Stimulated activated CD4-positive, alpha-beta T cell treated with anti-CD3 and anti-CD28 coated beads, TNF-alpha, amount 100 ng/mL, for 1 hour (primary cell): ENCODE measurements around the gene RNF157.

Source experiments
- DNase-seq, 3 donors: peaks; one replicate each; pipeline ENCODE4 v3.0.0-alpha.2; 2020; ENCODE audit warnings: low read depth in 3 of 3, low spot score in 1 of 3

Gene RNF157

DNA sequence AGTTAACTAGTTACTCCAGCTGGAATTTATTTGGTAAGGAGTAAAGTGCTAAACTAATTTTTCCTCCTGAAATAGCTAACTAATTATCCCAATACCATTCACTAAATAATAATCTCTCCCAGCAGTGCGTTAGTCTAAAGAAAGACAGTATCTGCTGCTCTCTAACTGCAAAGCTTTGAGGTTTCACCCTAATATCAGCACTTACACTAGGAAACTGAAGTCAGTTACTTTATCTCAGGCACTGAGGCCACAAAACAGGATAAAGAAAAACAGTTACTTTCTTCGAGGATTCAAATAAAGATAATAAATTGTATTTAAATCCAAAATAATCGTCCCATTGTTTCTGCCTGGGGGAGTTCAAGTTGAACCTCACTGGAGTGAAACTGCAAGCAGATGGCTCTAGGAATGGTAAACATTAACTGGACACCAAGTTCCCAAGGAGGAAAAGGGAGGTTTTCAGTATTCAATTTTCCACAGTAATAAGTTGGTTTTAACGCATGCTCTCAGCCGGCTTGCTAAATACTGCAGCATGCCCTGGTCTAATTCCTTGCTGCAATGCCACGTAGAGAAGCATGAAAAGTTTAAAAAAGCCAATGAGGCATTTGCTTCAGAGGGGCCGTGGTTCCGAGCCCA, 79.3 kb downstream of the RNF157 start:
- DNase-seq: no peak

DNA sequence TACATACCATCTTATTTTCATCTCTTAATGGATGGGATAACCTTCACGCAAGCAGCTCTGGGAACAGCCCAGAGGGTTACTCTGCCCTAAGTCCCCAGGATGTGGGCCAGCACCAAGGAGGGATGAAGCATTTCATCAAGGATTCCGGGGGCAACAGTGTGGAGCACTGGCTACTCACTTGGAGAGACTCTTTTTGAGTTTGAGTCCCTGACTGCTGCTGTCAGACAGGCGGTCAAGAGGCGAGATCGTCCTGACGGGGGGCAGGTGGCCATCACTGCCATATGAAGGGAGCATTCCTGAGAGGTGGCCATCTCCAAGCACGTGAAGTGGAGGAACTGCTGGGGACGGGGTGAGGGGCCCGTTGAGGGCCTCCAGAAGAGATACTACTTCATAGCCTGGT, 81.1 kb downstream of the RNF157 start:
- DNase-seq: no peak

DNA sequence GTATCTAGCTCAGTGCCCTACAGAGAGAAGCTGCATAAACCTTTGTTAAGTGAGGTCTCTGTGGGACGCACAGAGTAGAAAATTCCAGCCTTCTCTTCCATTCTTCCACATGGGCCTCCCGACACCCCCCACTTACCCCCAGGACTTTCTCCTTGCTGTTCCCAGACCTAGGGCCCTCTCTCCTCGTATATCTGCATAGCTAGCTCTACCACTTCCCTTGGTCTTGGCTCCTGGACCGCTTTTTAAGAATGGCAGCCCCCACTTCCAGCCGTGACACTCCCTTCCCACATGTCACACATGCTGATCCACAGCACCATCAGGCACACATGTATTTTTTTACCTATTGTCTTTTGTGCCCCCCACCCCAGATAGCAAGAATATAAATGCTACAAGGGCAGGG, 82.5 kb downstream of the RNF157 start:
- DNase-seq: no peak

DNA sequence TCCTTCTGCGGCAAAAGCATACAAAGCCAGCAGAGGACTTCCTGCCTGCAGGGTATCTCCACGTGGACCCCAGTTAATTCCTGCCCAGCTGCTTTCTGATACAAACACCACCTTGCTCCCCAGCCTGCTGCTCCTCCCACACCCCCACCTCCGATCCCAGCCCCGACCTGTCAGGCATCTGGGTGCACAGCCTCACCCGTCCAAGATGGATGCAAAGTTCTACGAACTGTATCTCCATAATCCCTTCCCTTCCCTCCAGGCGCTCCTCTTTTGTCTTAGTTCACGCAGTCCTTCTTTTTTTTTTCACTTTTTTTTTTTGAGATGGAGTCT, 83.7 kb downstream of the RNF157 start:
- DNase-seq: no peak

DNA sequence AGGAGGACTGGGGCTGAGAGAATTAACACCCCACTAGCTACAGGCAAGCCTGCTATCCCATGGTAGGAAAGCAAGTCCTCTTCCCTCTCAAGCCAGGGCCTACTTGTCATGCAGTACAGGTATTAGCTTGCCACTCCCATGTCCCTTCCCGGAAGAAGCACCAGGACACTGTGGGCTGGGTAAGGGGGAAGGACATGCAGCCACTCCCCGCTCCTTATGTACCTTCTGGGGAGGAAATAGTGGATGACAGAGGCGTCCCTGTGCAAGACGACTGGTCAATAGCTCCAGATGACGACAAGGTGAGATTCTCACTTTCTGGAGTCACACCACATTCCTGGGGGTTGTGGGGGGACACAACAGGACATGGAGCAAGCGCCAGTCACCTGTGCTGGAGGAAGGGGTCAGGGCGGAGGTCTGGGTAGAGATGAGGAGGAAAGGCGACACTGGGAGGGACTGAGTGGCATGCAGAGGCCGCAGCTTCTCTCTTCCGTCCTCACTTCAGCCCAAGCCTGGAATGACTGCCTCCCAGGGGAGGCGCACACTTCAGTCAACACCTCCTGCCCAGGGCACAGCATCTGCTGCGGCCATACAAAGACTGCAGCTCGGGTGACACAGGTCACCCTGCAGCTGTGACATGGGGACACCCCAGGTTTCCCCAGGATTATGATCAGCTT, 84.2 kb downstream of the RNF157 start:
- DNase-seq: no peak

DNA sequence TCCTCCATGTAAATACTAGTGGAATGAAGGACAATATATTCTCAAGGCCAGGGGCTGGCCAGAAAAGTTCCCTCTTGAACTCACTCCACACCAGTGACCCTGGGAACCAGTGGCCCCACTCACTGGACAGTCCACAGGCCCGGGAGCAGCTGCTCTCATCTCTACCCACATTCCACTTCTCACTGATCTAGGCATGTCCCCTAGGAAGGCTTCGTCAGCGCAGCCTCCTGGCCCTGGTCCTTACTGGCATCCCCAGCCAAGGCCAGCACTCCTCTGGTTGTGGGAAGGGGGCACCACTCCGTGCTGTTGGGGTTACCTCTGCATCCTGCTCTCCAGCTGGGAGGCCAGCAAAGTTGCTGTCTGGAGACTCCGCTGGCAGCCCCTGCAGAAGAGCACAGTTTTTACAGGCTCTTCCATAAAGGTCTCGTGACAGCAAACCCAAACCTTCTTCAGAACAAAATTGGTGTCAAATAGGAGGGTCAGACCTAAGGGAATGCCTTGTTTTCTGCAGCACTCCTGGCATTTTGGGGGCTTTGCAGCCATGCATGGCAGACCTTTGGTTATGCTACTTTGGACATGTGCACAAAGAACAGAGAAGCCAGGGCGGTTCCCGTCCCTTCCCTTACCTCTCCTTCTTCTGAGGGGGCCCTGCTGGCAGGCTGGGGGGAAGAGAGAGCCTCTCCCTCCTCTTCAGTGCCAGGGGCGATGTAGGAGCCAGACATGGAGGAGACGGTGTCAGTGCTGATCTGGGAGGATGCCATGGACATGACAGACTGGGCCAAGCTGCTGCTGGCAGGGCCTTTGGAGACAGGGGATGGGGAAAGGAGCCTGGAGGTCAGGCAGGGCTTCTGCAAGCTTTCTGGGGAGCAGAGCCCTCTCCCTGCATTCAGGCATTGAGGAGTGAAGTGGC, 85.1 kb downstream of the RNF157 start:
- no peak for DNase-seq

DNA sequence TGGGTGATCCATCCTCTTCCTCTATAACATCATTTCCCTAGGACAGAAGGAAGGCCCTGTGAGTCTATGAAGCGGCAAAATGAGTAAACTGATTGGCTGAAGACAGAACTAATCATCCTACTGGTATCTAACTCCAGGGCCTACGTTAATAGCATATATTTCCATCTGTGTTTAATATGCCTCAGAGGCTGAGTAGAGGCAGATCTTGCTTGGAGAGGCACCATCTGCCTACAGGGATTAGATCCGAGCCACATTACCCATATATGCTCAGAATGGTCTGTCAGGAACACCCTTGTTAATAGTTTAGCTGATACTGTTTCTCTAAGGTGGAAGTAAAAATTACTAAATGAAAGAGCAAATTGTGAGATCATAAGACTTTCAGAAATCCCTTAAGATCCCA, 86.0 kb downstream of the RNF157 start:
- no peak for DNase-seq

DNA sequence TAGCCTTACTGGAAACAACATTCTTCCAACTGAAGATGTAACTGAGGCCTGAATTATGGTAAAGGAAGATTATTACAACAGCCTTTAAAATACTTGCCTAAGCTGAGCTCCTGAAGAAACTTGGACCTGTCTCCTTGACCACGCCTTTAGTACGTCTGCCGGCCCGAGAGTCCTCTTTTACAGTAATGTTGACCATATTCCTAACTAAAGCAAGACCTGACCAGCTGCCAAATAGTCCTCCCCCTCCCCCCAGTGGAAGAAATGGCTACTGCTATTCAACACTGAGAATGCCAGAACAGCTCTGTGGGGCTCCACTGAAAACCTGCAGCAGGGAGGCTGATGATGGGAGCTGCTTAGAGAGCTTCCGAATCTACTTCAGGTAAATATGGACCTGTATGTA, 86.7 kb downstream of the RNF157 start:
- no peak for DNase-seq

DNA sequence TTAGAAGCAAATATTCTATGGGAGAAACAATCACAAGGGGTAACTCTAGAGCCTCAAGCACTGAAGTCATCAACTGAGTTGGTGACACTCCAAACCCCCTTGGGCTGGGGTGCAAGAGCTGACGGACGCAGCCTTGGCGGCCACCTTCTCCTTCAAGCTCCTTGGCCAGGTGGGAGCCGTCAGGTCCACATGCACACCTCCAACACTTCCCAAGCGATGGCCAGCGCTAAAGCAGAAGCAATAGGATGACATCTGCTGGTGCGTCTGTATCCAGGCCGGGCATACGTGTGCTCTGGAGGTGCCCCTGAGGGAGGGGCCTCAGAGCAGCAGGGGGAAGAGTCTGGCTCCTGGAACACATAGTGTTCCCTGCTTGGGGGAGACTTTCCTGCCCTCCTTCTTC, 87.1 kb downstream of the RNF157 start:
- no peak for DNase-seq

DNA sequence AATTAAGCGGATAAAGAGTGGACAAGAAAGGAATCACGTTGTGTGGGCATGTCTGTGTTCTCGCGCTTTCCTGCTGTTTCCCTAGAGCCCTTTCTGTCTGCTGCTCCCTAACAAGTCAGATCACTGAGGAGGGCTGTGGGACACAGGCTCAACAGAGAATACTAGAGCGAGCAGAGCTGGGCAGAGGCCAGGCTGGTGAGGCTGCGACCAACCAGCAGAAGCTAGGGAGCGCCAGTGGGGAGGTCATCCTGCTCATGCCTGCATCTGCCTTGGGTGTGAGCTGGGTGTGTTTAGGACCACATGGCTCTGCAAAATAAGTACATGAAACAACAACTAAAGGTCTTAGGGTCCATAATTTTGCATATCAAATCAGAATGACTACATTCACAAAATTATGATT, 87.7 kb downstream of the RNF157 start:
- no peak for DNase-seq

DNA sequence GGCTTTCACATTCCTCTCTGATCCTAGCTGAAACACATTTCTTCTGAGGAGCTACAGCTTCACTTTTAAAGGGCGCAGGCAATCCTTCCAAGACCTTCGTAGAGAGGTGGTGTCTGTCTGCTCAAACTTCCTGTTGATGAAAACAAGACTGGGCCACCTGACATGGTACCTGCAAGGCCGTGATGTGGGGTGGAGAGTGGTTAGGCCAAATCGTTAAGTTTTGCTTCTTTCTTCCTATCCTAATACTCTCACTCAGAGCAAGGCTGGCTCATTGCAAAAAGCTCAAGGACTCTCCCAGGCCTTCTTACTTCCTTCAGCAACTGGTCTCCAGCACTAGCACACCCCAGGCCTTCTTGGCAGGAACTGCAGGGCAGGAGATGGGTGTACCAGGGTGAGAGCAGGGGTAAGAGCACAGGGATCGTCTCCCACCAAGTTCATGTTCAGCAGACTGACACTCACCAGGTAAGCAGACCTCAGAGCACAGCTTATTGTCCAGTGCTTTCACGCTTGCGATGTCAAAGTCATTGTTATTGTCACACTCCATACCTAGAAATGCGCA, 88.3 kb downstream of the RNF157 start:
- no peak for DNase-seq

DNA sequence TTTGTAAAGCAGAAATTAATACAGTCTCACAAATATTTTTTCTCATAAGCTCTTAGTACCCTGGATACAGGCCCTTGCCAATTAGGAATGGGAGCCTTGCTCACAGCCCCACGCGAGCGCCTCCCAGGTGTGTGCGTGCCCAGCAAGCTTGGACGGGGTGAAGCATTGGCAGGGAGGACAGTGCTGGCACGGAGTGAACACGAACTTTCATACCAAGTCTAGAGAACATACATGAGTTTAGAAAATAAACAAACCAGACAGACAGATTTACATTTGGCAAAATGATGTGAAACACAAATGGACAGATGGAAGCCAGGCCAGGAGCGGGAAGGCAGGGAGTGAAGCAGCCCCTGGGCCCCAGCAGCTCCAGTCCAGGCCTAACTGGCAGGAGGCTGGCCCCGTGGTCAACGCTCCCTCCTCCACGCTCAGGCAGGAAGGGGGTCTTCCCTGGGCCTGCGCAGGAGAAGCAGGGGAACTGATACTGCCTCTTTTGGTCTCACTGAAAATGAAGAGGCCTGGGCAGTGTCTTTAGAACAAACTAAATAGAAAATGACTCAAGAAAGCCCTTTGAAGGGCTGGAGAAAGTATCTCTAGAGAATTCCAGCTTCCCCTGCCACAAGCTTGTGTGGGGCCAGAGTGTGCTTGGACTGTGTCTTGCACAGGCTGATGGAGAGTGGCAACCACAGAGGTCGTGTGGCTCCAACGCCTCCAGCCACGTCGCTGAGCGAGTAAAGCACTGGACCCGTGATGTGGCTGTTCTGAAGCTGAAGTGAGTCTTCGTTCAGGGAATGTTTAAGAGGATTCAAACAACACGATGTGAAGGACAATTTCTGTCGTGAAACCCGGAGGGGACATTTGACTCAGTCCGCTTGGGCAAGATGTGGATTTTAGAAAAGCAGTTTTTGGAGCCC, 89.3 kb downstream of the RNF157 start:
- no peak for DNase-seq

DNA sequence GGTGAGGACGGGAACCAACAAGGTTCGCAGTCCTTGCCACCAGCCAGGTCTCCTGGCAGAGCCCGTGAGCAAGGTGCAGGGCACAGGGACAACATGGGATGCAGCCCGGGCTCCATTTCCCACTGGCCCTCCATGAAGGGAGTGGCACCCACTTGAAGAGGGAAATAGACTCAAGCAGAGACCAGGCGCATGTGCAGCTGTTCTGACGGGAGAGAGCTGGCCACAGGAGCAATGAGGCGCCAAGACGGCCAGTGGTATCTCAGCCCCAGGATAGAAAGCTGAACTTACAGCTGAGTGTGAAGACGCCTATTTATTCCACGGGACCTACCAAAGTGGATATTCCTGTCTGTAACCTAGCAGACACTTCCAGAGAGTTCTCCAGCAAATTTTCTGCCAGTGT, 91.1 kb downstream of the RNF157 start:
- no peak for DNase-seq

DNA sequence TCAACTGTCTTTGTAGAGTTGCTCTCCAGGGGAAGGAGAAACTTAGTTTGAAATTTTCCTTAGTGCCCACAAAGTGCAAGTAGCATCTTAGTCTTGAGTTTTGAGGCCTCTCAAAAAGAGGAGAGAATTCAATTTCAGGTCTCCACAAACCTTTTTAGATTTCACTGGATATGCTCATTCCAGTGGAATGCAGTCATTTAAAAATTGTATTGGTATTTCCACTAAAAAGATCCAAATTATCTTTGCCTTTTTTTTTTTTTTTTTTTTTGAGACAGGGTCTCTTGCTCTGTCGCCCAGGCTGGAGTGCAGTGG, 92.3 kb downstream of the RNF157 start:
- DNase-seq: no peak

DNA sequence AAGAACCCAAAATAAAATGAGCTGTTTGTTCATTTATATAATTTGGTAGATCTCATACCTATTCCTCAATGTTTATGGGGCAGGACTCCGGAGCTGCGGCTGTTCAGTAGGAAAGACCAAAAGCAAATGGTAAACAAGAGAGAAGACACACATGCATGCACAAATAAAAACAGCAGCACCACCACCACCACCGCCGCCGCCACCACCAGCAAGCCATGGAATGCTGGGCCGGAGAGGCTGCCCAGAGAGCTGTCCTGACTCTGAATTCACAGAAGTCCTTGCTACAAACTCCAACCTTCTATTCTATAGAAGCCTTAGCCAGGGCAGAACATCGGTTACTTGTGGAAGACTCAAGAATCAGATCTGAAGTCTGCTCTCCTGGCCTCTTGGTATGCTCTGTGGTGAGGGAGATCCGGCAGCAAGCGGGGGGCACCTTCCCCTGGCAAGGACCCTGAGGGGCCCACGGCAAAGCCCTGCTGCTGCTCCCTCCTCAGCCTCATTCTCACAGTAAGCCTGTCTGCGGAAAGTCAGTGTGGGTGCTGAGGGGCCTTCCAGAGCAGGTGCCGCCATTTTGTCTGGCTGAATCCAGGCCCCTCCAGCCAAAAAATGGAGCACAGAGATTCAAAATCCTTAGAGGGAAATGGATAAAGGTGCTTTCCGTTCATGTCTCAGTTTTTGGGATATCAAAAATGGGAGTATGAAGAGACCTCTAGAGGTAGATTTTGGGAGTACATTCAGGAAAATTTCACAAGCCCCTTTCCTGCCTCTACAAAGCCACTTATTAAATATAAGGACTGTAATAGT, 92.9 kb downstream of the RNF157 start:
- DNase-seq: no peak

DNA sequence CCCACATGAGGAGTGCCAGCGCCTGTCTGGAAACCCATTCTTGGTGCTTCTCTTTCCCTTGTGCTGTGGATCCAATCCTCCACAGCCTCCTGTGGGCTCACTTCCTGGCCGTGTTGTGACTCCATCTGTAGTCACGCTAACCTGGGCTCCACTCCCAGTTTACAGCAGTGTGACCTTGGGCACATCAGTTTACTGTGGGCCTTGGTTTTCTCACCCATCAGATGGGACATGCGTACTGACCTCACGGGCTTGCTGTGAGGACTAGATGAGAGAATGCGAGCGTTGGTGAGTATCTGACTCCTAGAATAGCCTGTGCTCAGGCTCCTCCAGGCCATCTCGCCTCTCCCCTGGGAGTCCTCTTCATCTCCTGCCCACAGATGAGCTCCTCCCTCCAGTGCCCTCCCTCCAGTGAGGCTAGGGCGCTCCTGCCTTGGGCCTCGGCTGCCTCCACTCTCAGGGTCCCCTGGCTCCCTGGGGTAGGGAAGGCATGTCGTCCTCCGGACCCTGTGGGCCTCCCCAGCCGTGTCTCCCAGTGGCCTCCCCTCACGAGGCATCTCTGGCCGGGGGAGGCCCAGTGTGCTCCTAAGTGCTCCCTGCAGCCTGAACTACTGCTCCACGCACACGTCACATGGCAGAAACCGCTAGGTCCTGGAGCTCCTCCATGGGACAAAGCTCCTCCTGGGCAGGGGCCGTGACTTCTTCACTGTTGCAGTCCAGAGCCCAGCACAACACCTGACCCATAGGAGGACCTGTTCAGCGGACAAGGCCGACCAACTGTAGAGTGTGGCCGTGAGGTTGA, 94.0 kb downstream of the RNF157 start:
- no peak for DNase-seq

DNA sequence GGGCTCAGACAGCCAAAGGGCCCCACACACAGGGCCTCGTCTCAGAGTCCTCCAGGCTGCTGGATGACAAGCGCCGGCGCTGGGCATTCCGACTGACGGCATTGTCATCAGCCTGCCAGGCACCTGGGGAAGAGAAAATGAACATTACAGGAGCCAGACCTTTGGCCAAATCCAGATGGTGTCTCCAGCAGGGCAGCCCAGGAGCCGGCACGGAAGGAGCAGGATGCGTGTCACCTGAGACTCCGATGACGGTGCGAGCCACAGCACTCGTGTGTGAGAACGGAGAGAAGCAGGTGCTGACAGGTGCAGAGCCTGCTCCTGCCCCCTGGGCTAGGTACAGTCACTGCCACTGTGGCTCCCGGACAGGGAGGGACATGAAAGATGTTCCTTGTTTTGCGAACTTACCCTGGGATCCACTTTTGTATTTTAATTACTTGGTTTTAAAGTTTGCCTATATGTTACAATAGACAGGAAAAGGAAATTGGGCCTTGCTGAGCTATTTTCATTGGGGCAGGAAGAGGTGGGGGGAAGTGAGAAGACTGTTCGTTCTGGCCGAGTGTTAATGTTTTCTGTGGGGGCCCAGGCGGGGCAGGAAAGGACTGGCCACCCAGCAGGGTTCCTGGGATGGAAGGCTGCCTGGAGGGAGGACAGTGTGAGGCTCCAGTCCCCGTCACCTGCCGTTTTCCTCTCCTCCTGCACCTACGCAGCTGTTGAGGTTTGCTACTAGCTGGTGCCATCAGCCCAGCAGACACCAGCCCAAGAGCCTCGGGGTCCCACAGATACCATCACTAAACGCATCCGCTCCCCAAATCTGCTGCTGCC, 94.9 kb downstream of the RNF157 start:
- peak in 1 of 3 donors; percentile 33 for DNase-seq

DNA sequence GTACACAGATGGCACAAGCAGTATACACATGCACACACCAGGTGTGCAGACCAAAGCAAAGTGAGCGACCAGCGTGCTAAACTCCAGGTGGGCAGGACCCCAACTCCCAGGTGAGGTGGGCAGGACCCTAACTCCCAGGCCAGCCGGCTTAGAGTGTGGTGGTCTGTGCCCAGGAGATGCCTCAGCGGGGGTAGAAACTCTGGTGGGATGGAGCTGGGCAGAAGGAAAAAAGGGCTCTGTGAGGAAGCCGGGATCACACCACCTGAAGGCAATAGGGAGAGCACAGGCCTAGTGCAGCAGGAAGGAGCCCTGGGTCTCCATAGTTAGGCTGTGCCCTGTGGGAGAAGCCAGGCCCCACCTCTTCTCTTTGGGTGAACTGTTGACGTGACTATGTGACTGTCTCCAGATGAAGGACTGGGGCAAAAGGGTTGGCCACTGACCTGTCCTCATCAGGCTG, 97.7 kb downstream of the RNF157 start:
- no peak for DNase-seq
